Measurements from ENCODE around the gene ZNF845. TPM values are rescaled to one million over a fixed set of nuclear protein-coding genes. Genes with fewer than 3 reads are reported as not detected.
A peak's percentile ranks its signal among the peaks of the same experiment; 100 is the strongest.
"Not testable (repeated sequence)": the region's sequence is repeated elsewhere in the genome, so short reads cannot be mapped to it uniquely, and the experiment has no call there.

ZNF845 gene
- total RNA-seq, 1 experiment from 2014 or later, result 18.5 TPM

DNA sequence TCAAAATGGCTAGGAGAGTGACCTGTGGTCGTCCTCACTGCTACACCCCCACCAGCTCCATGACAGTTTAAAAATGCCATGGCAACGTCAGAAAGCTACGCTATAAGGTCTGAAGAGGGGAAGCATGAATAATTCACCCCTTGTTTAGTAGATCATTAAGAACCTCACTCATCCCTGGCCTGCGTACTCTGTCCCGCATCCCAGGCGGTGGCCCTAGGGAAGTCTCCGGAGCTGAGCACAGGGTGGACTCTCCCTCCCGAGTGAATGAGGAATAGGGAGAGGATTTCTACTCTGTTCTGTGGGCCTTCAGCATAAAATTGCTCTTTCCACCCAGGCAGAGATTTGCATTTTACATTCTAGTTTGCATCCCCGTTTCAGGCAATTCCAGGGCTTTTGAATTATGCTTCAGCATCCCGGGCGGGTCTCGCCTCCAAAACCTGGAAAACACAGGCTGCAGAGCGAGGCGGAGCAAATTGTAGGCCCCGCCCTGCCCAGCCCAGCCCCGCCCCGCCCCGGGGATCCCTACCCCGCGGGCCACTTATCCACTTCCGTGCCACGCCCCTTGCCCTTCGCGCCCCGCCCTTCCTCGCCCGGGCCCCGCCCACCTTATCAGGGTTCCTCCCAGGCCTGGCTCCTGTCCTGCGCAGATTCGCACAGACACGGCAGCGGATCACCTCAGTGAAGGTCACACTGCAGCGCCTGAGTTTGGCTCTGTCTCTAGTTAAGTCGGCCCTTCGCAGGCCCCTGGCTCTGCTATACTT, 24.5 kb downstream of the ZNF845 start:
- H3K27me3 Mint-ChIP-seq (ENCODE audit: low read depth), result peaks cover 27% of the 10 kb centered on the region
- ATAC-seq (peak; percentile 94), DNase-seq (ENCODE audit: low spot score) (peak; percentile 76)
- peaks cover 57% of the 10 kb centered on the region for H3K36me3 Mint-ChIP-seq
- CTCF ChIA-PET, result interaction anchor here (0.8 kb wide), 1 partner anchor 67 kb away, joined by 3 read pairs; no protein-coding TSS in a partner anchor
- H3K4me1 Mint-ChIP-seq, result no peaks in the 10 kb centered on the region
- no peak overlapping the region for H3K27ac Mint-ChIP-seq
- no peak overlapping the region for H3K4me3 Mint-ChIP-seq
- TF ChIP-seq, protein P1, sequence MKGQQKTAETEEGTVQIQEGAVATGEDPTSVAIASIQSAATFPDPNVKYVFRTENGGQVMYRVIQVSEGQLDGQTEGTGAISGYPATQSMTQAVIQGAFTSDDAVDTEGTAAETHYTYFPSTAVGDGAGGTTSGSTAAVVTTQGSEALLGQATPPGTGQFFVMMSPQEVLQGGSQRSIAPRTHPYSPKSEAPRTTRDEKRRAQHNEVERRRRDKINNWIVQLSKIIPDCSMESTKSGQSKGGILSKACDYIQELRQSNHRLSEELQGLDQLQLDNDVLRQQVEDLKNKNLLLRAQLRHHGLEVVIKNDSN (CRISPR knock-in tag; IDR thresholded peaks at IDR 0.05), result no peak
- TF ChIP-seq SMAD4 (CRISPR knock-in tag; IDR thresholded peaks at IDR 0.05) (no peak), IRF2 (CRISPR knock-in tag; IDR thresholded peaks at IDR 0.05; ENCODE audit: borderline replicate concordance, low read depth) (no peak), GABPB1 (CRISPR knock-in tag; IDR thresholded peaks at IDR 0.05) (no peak), GTF2I (CRISPR knock-in tag; conservative IDR thresholded peaks at IDR 0.05) (no peak), ZNF416 (CRISPR knock-in tag; IDR thresholded peaks at IDR 0.05) (no peak), RELA (CRISPR knock-in tag; IDR thresholded peaks at IDR 0.05; ENCODE audit: borderline replicate concordance) (no peak), PRRX2 (CRISPR knock-in tag; IDR thresholded peaks at IDR 0.05) (no peak), NFATC4 (CRISPR knock-in tag; IDR thresholded peaks at IDR 0.05) (no peak), TEAD1 (CRISPR knock-in tag; IDR thresholded peaks at IDR 0.05) (no peak), OVOL2 (CRISPR knock-in tag; IDR thresholded peaks at IDR 0.05; ENCODE audit: borderline replicate concordance) (no peak), ZNF263 (CRISPR knock-in tag; IDR thresholded peaks at IDR 0.05; ENCODE audit: low read depth) (no peak), CBFB (CRISPR knock-in tag; IDR thresholded peaks at IDR 0.05; ENCODE audit: low read depth) (no peak)
- TF ChIP-seq, protein P2, sequence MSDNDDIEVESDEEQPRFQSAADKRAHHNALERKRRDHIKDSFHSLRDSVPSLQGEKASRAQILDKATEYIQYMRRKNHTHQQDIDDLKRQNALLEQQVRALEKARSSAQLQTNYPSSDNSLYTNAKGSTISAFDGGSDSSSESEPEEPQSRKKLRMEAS (CRISPR knock-in tag; IDR thresholded peaks at IDR 0.05), result no peak
- TF ChIP-seq, protein P3, sequence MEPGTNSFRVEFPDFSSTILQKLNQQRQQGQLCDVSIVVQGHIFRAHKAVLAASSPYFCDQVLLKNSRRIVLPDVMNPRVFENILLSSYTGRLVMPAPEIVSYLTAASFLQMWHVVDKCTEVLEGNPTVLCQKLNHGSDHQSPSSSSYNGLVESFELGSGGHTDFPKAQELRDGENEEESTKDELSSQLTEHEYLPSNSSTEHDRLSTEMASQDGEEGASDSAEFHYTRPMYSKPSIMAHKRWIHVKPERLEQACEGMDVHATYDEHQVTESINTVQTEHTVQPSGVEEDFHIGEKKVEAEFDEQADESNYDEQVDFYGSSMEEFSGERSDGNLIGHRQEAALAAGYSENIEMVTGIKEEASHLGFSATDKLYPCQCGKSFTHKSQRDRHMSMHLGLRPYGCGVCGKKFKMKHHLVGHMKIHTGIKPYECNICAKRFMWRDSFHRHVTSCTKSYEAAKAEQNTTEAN (CRISPR knock-in tag; IDR thresholded peaks at IDR 0.05), result no peak
- TF ChIP-seq, protein P4, sequence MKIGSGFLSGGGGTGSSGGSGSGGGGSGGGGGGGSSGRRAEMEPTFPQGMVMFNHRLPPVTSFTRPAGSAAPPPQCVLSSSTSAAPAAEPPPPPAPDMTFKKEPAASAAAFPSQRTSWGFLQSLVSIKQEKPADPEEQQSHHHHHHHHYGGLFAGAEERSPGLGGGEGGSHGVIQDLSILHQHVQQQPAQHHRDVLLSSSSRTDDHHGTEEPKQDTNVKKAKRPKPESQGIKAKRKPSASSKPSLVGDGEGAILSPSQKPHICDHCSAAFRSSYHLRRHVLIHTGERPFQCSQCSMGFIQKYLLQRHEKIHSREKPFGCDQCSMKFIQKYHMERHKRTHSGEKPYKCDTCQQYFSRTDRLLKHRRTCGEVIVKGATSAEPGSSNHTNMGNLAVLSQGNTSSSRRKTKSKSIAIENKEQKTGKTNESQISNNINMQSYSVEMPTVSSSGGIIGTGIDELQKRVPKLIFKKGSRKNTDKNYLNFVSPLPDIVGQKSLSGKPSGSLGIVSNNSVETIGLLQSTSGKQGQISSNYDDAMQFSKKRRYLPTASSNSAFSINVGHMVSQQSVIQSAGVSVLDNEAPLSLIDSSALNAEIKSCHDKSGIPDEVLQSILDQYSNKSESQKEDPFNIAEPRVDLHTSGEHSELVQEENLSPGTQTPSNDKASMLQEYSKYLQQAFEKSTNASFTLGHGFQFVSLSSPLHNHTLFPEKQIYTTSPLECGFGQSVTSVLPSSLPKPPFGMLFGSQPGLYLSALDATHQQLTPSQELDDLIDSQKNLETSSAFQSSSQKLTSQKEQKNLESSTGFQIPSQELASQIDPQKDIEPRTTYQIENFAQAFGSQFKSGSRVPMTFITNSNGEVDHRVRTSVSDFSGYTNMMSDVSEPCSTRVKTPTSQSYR (CRISPR knock-in tag; IDR thresholded peaks at IDR 0.05), result no peak
- TF ChIP-seq, protein P5, sequence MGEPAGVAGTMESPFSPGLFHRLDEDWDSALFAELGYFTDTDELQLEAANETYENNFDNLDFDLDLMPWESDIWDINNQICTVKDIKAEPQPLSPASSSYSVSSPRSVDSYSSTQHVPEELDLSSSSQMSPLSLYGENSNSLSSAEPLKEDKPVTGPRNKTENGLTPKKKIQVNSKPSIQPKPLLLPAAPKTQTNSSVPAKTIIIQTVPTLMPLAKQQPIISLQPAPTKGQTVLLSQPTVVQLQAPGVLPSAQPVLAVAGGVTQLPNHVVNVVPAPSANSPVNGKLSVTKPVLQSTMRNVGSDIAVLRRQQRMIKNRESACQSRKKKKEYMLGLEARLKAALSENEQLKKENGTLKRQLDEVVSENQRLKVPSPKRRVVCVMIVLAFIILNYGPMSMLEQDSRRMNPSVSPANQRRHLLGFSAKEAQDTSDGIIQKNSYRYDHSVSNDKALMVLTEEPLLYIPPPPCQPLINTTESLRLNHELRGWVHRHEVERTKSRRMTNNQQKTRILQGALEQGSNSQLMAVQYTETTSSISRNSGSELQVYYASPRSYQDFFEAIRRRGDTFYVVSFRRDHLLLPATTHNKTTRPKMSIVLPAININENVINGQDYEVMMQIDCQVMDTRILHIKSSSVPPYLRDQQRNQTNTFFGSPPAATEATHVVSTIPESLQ (CRISPR knock-in tag; IDR thresholded peaks at IDR 0.05), result no peak
- POLR2A ChIA-PET, result interaction anchor here (0.7 kb wide), 1 partner anchor 41 kb away, joined by 5 read pairs; no protein-coding TSS in a partner anchor
- peaks cover 56% of the 10 kb centered on the region for H3K9me3 Mint-ChIP-seq

DNA sequence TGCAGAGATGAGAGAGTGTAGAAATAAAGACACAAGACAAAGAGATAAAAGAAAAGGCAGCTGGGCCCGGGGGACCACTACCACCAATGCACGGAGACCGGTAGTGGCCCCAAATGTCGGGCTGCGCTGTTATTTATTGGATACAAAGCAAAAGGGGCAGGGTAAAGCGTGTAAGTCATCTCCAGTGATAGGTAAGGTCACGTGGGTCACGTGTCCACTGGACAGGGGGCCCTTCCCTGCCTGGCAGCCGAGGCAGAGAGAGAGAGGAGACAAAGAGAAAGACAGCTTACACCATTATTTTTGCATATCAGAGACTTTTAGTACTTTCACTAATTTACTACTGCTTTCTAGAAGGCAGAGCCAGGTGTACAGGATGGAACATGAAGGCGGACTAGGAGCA, 26.5 kb downstream of the ZNF845 start:
- H3K4me3 Mint-ChIP-seq; POLR2A ChIA-PET; H3K27ac Mint-ChIP-seq; ATAC-seq; DNase-seq (ENCODE audit: low spot score): not testable (repeated sequence)
- Mint-ChIP-seq H3K4me1 (peaks cover 12% of the 10 kb centered on the region), H3K36me3 (peaks cover 37% of the 10 kb centered on the region), H3K27me3 (ENCODE audit: low read depth) (peaks cover 29% of the 10 kb centered on the region), H3K9me3 (peaks cover 37% of the 10 kb centered on the region)
- CTCF ChIA-PET, result interaction anchor here (1.4 kb wide), 1 partner anchor 52 kb away, joined by 3 read pairs; no protein-coding TSS in a partner anchor
